ENCODE results near the gene ZFHX3.

ZFHX3 gene

GRCh38 chr16:72961115-72961832, 86.7 kb downstream of the ZFHX3 start:
- H3K36me3 Mint-ChIP-seq (ENCODE audit: low read depth), result peaks cover 67% of the 10 kb centered on the region
- no peaks in the 10 kb centered on the region for H3K9me3 Mint-ChIP-seq
- H3K4me3 Mint-ChIP-seq, result peak overlapping the region in 1 of 3 experiments; percentile 9
- peak overlapping the region; percentile 48 to 60 (median 50) for H3K27ac Mint-ChIP-seq
- H3K4me1 Mint-ChIP-seq, result peaks cover 34% of the 10 kb centered on the region
- peaks cover 4% of the 10 kb centered on the region for H3K27me3 Mint-ChIP-seq (ENCODE audit: low read depth)
- TF ChIP-seq CTCF (IDR thresholded peaks at IDR 0.05; ENCODE audit: unreplicated experiment in 3 of 3), result peak; percentile 32 to 44 (median 38)

- H3K27ac Mint-ChIP-seq, result no peak overlapping the region
- peaks cover 1% of the 10 kb centered on the region for H3K27me3 Mint-ChIP-seq (ENCODE audit: low read depth)
- no peak for TF ChIP-seq CTCF (IDR thresholded peaks at IDR 0.05; ENCODE audit: unreplicated experiment in 3 of 3)
- H3K4me1 Mint-ChIP-seq, result peaks cover 39% of the 10 kb centered on the region
- H3K36me3 Mint-ChIP-seq (ENCODE audit: low read depth), result peaks cover 71% of the 10 kb centered on the region
- H3K4me3 Mint-ChIP-seq, result no peak overlapping the region
- no peaks in the 10 kb centered on the region for H3K9me3 Mint-ChIP-seq
These were observed 87.8 kb downstream of the ZFHX3 start for GRCh38 chr16:72960101-72960500.

- H3K4me3 Mint-ChIP-seq, result no peak overlapping the region
- H3K36me3 Mint-ChIP-seq (ENCODE audit: low read depth), result peaks cover 71% of the 10 kb centered on the region
- H3K27me3 Mint-ChIP-seq (ENCODE audit: low read depth), result no peaks in the 10 kb centered on the region
- no peak overlapping the region for H3K27ac Mint-ChIP-seq
- TF ChIP-seq CTCF (IDR thresholded peaks at IDR 0.05; ENCODE audit: unreplicated experiment in 3 of 3), result no peak
- H3K4me1 Mint-ChIP-seq, result peaks cover 42% of the 10 kb centered on the region
- H3K9me3 Mint-ChIP-seq, result no peaks in the 10 kb centered on the region
These were observed 88.5 kb downstream of the ZFHX3 start for GRCh38 chr16:72959301-72959996.

- TF ChIP-seq CTCF (IDR thresholded peaks at IDR 0.05; ENCODE audit: unreplicated experiment in 3 of 3), result no peak
- H3K27me3 Mint-ChIP-seq (ENCODE audit: low read depth), result peaks cover 4% of the 10 kb centered on the region
- peaks cover 36% of the 10 kb centered on the region for H3K4me1 Mint-ChIP-seq
- peaks cover 71% of the 10 kb centered on the region for H3K36me3 Mint-ChIP-seq (ENCODE audit: low read depth)
- no peaks in the 10 kb centered on the region for H3K9me3 Mint-ChIP-seq
- no peak overlapping the region for H3K27ac Mint-ChIP-seq
- no peak overlapping the region for H3K4me3 Mint-ChIP-seq
These were observed 89.3 kb downstream of the ZFHX3 start for GRCh38 chr16:72958522-72959076.

GRCh38 chr16:72957303-72958277, 90.3 kb downstream of the ZFHX3 start:
- Mint-ChIP-seq H3K36me3 (ENCODE audit: low read depth) (peaks cover 68% of the 10 kb centered on the region), H3K4me3 (no peak overlapping the region), H3K27ac (no peak overlapping the region), H3K9me3 (no peaks in the 10 kb centered on the region), H3K27me3 (ENCODE audit: low read depth) (peaks cover 4% of the 10 kb centered on the region), H3K4me1 (peaks cover 36% of the 10 kb centered on the region)
- TF ChIP-seq CTCF (IDR thresholded peaks at IDR 0.05; ENCODE audit: unreplicated experiment in 3 of 3), result no peak

Measured in nephron (organoid).